ENCODE data around the gene ELOA. TPM values are rescaled to one million over a fixed set of nuclear protein-coding genes. Genes with fewer than 3 reads are reported as not detected.

Gene ELOA
- total and polyA plus RNA-seq, 2 experiments from 2014 or later: 49.1 to 57.7 TPM

DNA sequence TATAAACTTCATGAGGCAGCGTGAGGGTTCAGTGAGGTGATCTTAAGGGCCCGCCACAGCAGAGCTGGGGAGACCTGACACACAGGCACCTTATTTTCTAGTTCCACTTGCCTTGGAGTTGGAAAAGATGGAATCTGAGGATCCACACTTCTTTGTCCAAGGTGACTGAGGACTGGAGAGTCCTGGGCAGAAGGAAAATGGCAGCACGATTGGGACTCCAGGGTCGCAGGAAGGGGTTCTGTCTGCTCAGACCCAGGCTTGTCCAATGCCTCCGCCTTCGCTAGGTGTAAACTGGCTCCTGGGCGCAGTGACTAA is 55.9 kb downstream of the ELOA start:
- H3K4me2 ChIP-seq: peak overlapping the region; percentile 98
- Mint-ChIP-seq H3K4me3 (peak overlapping the region; percentile 98), H3K27me3 (ENCODE audit: insufficient read depth, low read depth, poor library complexity) (peaks cover 21% of the 10 kb centered on the region), H3K36me3 (ENCODE audit: low read depth) (peaks cover 36% of the 10 kb centered on the region), H3K9me3 (no peaks in the 10 kb centered on the region), H3K4me1 (peaks cover 14% of the 10 kb centered on the region), H3K27ac (no peak overlapping the region)
- no peak overlapping the region for H3K27ac ChIP-seq (ENCODE audit: low read depth)
- no peak overlapping the region for H2AFZ ChIP-seq
- 0 out of 2 replicates have a peak, but pooled peaks cover 8% of the 10 kb centered on the region for H4K20me1 ChIP-seq (replicated peaks; ENCODE audit: insufficient read depth)
- H3K79me2 ChIP-seq (replicated peaks; ENCODE audit: insufficient read depth): no peaks in the 10 kb centered on the region
- no peaks in the 10 kb centered on the region for H3K9me2 ChIP-seq (ENCODE audit: insufficient read depth)
- peak overlapping the region; percentile 91 for H3K4me3 ChIP-seq
- peaks cover 14% of the 10 kb centered on the region for H3K27me3 ChIP-seq (ENCODE audit: insufficient read depth)
- TF ChIP-seq STAT1 (IDR thresholded peaks at IDR 0.05; ENCODE audit: unreplicated experiment): no peak
- H3F3A ChIP-seq (replicated peaks; ENCODE audit: low read depth): peaks cover 11% of the 10 kb centered on the region; the same call in 1 of the 2 replicates
- ATAC-seq (no peak), DNase-seq (ENCODE audit: low spot score) (no peak)
- H3K36me3 ChIP-seq (ENCODE audit: insufficient read depth): 0 out of 2 replicates have a peak, but pooled peaks cover 4% of the 10 kb centered on the region
- peaks cover 15% of the 10 kb centered on the region for H3K4me1 ChIP-seq (ENCODE audit: insufficient read depth)

DNA sequence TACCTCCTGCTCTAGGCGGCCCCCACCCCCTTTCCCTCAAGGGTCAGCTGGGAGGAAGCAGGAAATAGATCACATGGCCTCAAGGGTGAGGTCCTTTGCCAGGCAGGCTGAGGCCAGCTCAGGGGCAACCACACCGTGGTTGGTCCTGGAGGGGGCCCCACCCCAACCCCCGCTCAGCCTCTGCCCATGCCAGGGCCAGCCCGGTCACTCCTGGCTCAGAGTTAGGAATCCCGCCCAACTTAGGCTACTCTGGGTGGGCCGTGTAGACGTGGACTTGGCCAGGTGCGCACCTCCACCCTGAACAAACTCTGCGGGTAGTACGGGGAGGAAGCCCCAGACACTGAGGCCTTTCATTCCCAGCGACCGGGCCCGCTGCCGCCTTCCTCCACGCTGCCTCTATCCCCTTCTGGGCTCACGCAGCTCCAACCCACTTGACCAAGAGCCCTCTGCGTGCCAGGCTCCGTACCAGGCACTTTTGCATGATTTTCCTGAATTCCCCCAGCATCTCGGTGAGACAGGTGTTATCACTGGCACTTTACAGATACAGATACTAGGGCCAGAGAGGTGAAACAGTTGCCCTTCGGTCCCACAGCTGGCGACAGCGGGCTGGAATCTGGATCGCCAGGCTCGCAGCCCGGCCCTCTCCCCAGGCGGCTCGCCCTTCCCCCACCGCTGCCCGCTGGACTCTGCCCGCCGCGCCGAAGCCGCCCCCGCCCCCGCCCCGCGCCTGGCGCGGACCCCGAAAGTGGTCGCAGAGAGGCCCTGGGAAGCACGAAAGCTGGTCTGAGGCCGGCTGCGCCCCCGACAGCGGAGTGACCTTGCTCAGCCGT is 56.5 kb downstream of the ELOA start:
- no peaks in the 10 kb centered on the region for H3K9me3 Mint-ChIP-seq
- Histone ChIP-seq H3K4me2 (peak overlapping the region; percentile 98), H2AFZ (peak overlapping the region; percentile 94), H3K79me2 (replicated peaks; ENCODE audit: insufficient read depth) (no peaks in the 10 kb centered on the region), H3K36me3 (ENCODE audit: insufficient read depth) (no peaks in the 10 kb centered on the region), H4K20me1 (replicated peaks; ENCODE audit: insufficient read depth) (0 out of 2 replicates have a peak, but pooled peaks cover 8% of the 10 kb centered on the region), H3K27ac (ENCODE audit: low read depth) (no peak overlapping the region), H3K4me1 (ENCODE audit: insufficient read depth) (peaks cover 15% of the 10 kb centered on the region), H3K4me3 (peak overlapping the region; percentile 91), H3F3A (replicated peaks; ENCODE audit: low read depth) (peaks cover 11% of the 10 kb centered on the region; the same call in 1 of the 2 replicates), H3K9me2 (ENCODE audit: insufficient read depth) (no peaks in the 10 kb centered on the region), H3K27me3 (ENCODE audit: insufficient read depth) (peaks cover 14% of the 10 kb centered on the region)
- H3K4me1 Mint-ChIP-seq: peaks cover 14% of the 10 kb centered on the region
- peak; percentile 26 for ATAC-seq
- peaks cover 31% of the 10 kb centered on the region for H3K36me3 Mint-ChIP-seq (ENCODE audit: low read depth)
- H3K4me3 Mint-ChIP-seq: peak overlapping the region; percentile 98
- DNase-seq (ENCODE audit: low spot score): peak; percentile 78
- H3K27ac Mint-ChIP-seq: peak overlapping the region; percentile 97
- peaks cover 21% of the 10 kb centered on the region for H3K27me3 Mint-ChIP-seq (ENCODE audit: insufficient read depth, low read depth, poor library complexity)
- TF ChIP-seq, protein P1, sequence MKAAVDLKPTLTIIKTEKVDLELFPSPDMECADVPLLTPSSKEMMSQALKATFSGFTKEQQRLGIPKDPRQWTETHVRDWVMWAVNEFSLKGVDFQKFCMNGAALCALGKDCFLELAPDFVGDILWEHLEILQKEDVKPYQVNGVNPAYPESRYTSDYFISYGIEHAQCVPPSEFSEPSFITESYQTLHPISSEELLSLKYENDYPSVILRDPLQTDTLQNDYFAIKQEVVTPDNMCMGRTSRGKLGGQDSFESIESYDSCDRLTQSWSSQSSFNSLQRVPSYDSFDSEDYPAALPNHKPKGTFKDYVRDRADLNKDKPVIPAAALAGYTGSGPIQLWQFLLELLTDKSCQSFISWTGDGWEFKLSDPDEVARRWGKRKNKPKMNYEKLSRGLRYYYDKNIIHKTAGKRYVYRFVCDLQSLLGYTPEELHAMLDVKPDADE (IDR thresholded peaks at IDR 0.05): peak; percentile 76
- no peak for TF ChIP-seq NANOG (IDR thresholded peaks at IDR 0.05; ENCODE audit: borderline replicate concordance)
- TF ChIP-seq ZNF114 (CRISPR knock-in tag; IDR thresholded peaks at IDR 0.05): no peak
- TF ChIP-seq CREB1 (CRISPR knock-in tag; IDR thresholded peaks at IDR 0.05; ENCODE audit: low read depth): no peak
- no peak for TF ChIP-seq EZH2 (IDR thresholded peaks at IDR 0.05; ENCODE audit: low read depth, unreplicated experiment)
- TF ChIP-seq, protein P2, sequence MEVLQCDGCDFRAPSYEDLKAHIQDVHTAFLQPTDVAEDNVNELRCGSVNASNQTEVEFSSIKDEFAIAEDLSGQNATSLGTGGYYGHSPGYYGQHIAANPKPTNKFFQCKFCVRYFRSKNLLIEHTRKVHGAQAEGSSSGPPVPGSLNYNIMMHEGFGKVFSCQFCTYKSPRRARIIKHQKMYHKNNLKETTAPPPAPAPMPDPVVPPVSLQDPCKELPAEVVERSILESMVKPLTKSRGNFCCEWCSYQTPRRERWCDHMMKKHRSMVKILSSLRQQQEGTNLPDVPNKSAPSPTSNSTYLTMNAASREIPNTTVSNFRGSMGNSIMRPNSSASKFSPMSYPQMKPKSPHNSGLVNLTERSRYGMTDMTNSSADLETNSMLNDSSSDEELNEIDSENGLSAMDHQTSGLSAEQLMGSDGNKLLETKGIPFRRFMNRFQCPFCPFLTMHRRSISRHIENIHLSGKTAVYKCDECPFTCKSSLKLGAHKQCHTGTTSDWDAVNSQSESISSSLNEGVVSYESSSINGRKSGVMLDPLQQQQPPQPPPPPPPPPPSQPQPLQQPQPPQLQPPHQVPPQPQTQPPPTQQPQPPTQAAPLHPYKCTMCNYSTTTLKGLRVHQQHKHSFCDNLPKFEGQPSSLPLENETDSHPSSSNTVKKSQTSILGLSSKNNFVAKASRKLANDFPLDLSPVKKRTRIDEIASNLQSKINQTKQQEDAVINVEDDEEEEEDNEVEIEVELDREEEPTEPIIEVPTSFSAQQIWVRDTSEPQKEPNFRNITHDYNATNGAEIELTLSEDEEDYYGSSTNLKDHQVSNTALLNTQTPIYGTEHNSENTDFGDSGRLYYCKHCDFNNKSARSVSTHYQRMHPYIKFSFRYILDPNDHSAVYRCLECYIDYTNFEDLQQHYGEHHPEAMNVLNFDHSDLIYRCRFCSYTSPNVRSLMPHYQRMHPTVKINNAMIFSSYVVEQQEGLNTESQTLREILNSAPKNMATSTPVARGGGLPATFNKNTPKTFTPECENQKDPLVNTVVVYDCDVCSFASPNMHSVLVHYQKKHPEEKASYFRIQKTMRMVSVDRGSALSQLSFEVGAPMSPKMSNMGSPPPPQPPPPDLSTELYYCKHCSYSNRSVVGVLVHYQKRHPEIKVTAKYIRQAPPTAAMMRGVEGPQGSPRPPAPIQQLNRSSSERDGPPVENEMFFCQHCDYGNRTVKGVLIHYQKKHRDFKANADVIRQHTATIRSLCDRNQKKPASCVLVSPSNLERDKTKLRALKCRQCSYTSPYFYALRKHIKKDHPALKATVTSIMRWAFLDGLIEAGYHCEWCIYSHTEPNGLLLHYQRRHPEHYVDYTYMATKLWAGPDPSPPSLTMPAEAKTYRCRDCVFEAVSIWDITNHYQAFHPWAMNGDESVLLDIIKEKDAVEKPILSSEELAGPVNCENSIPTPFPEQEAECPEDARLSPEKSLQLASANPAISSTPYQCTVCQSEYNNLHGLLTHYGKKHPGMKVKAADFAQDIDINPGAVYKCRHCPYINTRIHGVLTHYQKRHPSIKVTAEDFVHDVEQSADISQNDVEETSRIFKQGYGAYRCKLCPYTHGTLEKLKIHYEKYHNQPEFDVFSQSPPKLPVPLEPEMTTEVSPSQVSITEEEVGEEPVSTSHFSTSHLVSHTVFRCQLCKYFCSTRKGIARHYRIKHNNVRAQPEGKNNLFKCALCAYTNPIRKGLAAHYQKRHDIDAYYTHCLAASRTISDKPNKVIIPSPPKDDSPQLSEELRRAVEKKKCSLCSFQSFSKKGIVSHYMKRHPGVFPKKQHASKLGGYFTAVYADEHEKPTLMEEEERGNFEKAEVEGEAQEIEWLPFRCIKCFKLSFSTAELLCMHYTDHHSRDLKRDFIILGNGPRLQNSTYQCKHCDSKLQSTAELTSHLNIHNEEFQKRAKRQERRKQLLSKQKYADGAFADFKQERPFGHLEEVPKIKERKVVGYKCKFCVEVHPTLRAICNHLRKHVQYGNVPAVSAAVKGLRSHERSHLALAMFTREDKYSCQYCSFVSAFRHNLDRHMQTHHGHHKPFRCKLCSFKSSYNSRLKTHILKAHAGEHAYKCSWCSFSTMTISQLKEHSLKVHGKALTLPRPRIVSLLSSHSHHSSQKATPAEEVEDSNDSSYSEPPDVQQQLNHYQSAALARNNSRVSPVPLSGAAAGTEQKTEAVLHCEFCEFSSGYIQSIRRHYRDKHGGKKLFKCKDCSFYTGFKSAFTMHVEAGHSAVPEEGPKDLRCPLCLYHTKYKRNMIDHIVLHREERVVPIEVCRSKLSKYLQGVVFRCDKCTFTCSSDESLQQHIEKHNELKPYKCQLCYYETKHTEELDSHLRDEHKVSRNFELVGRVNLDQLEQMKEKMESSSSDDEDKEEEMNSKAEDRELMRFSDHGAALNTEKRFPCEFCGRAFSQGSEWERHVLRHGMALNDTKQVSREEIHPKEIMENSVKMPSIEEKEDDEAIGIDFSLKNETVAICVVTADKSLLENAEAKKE (CRISPR knock-in tag; IDR thresholded peaks at IDR 0.05): no peak
- TF ChIP-seq, protein P3, sequence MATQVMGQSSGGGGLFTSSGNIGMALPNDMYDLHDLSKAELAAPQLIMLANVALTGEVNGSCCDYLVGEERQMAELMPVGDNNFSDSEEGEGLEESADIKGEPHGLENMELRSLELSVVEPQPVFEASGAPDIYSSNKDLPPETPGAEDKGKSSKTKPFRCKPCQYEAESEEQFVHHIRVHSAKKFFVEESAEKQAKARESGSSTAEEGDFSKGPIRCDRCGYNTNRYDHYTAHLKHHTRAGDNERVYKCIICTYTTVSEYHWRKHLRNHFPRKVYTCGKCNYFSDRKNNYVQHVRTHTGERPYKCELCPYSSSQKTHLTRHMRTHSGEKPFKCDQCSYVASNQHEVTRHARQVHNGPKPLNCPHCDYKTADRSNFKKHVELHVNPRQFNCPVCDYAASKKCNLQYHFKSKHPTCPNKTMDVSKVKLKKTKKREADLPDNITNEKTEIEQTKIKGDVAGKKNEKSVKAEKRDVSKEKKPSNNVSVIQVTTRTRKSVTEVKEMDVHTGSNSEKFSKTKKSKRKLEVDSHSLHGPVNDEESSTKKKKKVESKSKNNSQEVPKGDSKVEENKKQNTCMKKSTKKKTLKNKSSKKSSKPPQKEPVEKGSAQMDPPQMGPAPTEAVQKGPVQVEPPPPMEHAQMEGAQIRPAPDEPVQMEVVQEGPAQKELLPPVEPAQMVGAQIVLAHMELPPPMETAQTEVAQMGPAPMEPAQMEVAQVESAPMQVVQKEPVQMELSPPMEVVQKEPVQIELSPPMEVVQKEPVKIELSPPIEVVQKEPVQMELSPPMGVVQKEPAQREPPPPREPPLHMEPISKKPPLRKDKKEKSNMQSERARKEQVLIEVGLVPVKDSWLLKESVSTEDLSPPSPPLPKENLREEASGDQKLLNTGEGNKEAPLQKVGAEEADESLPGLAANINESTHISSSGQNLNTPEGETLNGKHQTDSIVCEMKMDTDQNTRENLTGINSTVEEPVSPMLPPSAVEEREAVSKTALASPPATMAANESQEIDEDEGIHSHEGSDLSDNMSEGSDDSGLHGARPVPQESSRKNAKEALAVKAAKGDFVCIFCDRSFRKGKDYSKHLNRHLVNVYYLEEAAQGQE (IDR thresholded peaks at IDR 0.05; ENCODE audit: unreplicated experiment): no peak
